Measurements from ENCODE around the gene LIME1.

Gene LIME1

DNA sequence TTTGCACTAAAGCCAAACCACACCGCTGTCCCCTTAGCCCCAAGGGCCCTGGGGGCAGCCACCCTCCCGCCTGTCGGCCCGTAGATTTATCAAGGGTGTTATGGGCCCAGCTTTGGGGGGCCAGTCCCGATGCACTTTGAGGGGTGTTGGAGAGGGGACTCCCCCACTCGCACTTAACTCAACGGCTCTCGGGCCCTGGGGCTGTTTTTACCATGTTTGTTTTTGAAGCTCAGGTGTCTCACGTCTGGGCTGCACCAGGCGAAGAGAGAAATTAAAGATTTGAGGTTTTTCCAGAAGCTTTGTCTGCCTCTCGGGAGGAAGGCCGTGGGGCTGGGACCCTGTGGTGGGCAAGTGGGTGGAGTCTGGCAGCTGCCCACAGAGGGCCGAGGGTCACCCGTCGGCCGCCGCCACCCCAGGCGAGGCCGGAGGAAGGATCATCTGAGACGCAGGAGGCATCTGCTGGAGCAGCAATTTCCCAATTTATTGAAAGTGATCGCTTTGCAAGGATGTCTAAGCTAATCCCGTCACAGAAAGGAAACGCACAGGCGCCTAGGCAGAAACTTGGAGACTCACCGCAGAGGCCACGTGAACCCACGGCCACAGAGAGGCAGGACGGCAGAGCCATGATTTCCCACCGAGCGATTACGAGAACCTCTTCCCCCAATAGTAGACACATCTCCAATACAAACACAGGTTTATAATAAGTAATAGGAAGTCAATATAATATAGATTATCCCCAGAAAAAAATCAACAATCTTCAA is 6.9 kb downstream of the LIME1 start:
- H3K9me2 ChIP-seq (replicated peaks; ENCODE audit: control insufficient read depth, low read length): no peaks in the 10 kb centered on the region
- H3K9me3 ChIP-seq (ENCODE audit: control insufficient read depth, insufficient read depth, low read length): no peaks in the 10 kb centered on the region
- H3K4me2 ChIP-seq (ENCODE audit: low read length): no peak overlapping the region
- TF ChIP-seq, protein P1, sequence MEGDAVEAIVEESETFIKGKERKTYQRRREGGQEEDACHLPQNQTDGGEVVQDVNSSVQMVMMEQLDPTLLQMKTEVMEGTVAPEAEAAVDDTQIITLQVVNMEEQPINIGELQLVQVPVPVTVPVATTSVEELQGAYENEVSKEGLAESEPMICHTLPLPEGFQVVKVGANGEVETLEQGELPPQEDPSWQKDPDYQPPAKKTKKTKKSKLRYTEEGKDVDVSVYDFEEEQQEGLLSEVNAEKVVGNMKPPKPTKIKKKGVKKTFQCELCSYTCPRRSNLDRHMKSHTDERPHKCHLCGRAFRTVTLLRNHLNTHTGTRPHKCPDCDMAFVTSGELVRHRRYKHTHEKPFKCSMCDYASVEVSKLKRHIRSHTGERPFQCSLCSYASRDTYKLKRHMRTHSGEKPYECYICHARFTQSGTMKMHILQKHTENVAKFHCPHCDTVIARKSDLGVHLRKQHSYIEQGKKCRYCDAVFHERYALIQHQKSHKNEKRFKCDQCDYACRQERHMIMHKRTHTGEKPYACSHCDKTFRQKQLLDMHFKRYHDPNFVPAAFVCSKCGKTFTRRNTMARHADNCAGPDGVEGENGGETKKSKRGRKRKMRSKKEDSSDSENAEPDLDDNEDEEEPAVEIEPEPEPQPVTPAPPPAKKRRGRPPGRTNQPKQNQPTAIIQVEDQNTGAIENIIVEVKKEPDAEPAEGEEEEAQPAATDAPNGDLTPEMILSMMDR (IDR thresholded peaks at IDR 0.05; ENCODE audit: low read depth, low read length, poor library complexity, severe bottlenecking): no peak
- no peak for TF ChIP-seq EZH2phosphoT487 (IDR thresholded peaks at IDR 0.05; ENCODE audit: borderline replicate concordance, low read length)
- H3F3A ChIP-seq (ENCODE audit: control insufficient read depth, insufficient read depth): 0 out of 2 replicates have a peak, but pooled peaks cover 4% of the 10 kb centered on the region
- no peaks in the 10 kb centered on the region for H4K20me1 ChIP-seq (ENCODE audit: control insufficient read depth, insufficient read depth, low read depth, low read length)
- H3K4me3 ChIP-seq (ENCODE audit: low read length): no peak overlapping the region
- H3K36me3 ChIP-seq (ENCODE audit: control insufficient read depth, low read length): no peaks in the 10 kb centered on the region
- H3K4me1 ChIP-seq (ENCODE audit: control insufficient read depth, low read length): peaks cover 24% of the 10 kb centered on the region
- H3K27me3 ChIP-seq (ENCODE audit: control insufficient read depth, low read length): no peaks in the 10 kb centered on the region
- H3K27ac ChIP-seq (ENCODE audit: low read depth, low read length): no peak overlapping the region
- H3K79me2 ChIP-seq (ENCODE audit: control insufficient read depth, low read length): no peaks in the 10 kb centered on the region

DNA sequence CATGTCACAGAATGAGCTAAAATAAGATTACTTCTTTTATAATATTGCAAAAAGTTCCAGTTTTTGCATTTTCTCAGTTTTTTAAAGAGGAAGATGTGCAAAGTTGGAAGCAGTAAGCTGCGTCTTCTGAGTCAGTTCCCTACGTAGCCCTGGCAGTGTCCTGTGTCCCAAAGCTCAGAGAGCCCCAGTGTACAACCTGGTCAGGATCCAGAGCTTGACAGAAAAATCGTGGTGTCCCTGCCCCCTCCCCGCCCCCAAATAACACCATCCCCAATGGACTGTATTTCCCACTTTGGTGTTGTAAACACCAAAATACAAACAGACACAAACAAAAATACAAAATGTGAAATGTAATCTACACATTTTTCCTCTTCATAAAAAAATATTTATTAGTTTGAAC is 7.7 kb downstream of the LIME1 start:
- H3K4me3 ChIP-seq (ENCODE audit: low read length): no peak overlapping the region
- 0 out of 2 replicates have a peak, but pooled peaks cover 4% of the 10 kb centered on the region for H3F3A ChIP-seq (ENCODE audit: control insufficient read depth, insufficient read depth)
- no peaks in the 10 kb centered on the region for H3K9me3 ChIP-seq (ENCODE audit: control insufficient read depth, insufficient read depth, low read length)
- H4K20me1 ChIP-seq (ENCODE audit: control insufficient read depth, insufficient read depth, low read depth, low read length): no peaks in the 10 kb centered on the region
- peaks cover 16% of the 10 kb centered on the region for H3K4me1 ChIP-seq (ENCODE audit: control insufficient read depth, low read length)
- no peaks in the 10 kb centered on the region for H3K79me2 ChIP-seq (ENCODE audit: control insufficient read depth, low read length)
- no peak overlapping the region for H3K4me2 ChIP-seq (ENCODE audit: low read length)
- H3K9me2 ChIP-seq (replicated peaks; ENCODE audit: control insufficient read depth, low read length): no peaks in the 10 kb centered on the region
- no peak overlapping the region for H3K27ac ChIP-seq (ENCODE audit: low read depth, low read length)
- no peaks in the 10 kb centered on the region for H3K27me3 ChIP-seq (ENCODE audit: control insufficient read depth, low read length)
- no peaks in the 10 kb centered on the region for H3K36me3 ChIP-seq (ENCODE audit: control insufficient read depth, low read length)
- TF ChIP-seq EZH2phosphoT487 (IDR thresholded peaks at IDR 0.05; ENCODE audit: borderline replicate concordance, low read length): no peak
- TF ChIP-seq, protein P1 (IDR thresholded peaks at IDR 0.05; ENCODE audit: low read depth, low read length, poor library complexity, severe bottlenecking): no peak

DNA sequence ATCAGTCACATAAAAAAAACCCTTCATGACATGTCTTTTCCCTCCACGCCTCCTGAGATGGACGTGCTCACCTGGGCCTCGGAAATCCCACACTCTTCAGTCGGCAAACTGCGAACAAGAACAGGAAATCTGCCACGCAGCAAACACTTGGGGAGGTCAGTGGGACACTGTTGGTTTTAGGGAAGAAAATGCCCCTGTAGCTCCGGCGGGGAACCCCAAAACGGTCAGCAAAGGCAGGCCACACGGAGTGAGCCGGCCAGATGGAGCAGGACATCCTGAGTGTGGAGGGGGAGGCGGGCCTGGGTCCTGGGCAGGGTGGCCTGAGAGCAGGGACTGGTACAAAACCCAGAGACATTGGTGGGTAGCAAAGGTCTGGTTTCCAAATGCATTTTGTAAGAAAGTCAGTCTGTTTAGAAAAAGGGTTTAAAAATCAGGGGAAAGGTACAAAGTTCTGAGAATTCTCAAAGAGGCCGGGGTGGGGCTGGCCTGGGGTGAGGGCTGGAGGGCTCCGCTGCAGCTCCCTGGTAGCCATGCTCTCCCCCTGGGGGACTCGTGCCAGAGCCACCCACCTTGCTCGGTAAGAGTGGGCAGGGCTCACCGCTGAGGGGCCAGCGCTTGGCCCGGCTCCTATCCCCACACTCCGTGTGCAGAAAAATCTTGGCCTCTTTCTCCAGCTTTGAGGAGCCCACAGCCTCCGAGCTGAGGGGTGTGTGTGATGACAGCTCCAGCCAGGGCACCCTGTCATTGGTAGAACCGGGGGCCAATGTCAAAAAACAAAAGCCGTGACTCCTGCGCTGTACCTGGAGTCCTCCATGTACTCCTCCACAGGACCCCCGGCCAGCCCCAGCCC is 8.3 kb downstream of the LIME1 start:
- no peaks in the 10 kb centered on the region for H3K9me3 ChIP-seq (ENCODE audit: control insufficient read depth, insufficient read depth, low read length)
- TF ChIP-seq EZH2phosphoT487 (IDR thresholded peaks at IDR 0.05; ENCODE audit: borderline replicate concordance, low read length): no peak
- TF ChIP-seq, protein P1 (IDR thresholded peaks at IDR 0.05; ENCODE audit: low read depth, low read length, poor library complexity, severe bottlenecking): no peak
- H3K27me3 ChIP-seq (ENCODE audit: control insufficient read depth, low read length): no peaks in the 10 kb centered on the region
- no peaks in the 10 kb centered on the region for H3K79me2 ChIP-seq (ENCODE audit: control insufficient read depth, low read length)
- peaks cover 14% of the 10 kb centered on the region for H3K4me1 ChIP-seq (ENCODE audit: control insufficient read depth, low read length)
- H3K9me2 ChIP-seq (replicated peaks; ENCODE audit: control insufficient read depth, low read length): no peaks in the 10 kb centered on the region
- H3K4me2 ChIP-seq (ENCODE audit: low read length): no peak overlapping the region
- no peaks in the 10 kb centered on the region for H3K36me3 ChIP-seq (ENCODE audit: control insufficient read depth, low read length)
- H3F3A ChIP-seq (ENCODE audit: control insufficient read depth, insufficient read depth): 0 out of 2 replicates have a peak, but pooled peaks cover 4% of the 10 kb centered on the region
- H3K27ac ChIP-seq (ENCODE audit: low read depth, low read length): no peak overlapping the region
- H3K4me3 ChIP-seq (ENCODE audit: low read length): no peak overlapping the region
- H4K20me1 ChIP-seq (ENCODE audit: control insufficient read depth, insufficient read depth, low read depth, low read length): no peaks in the 10 kb centered on the region
